Measurements from ENCODE around the gene ATRNL1. TPM values are rescaled to one million over a fixed set of nuclear protein-coding genes. Genes with fewer than 3 reads are reported as not detected.
"Not testable (repeated sequence)": the region's sequence is repeated elsewhere in the genome, so short reads cannot be mapped to it uniquely, and the experiment has no call there.

ATRNL1 gene
- total RNA-seq, 4 donors from 2014 or later, result 137 to 431 (median 202) TPM

DNA sequence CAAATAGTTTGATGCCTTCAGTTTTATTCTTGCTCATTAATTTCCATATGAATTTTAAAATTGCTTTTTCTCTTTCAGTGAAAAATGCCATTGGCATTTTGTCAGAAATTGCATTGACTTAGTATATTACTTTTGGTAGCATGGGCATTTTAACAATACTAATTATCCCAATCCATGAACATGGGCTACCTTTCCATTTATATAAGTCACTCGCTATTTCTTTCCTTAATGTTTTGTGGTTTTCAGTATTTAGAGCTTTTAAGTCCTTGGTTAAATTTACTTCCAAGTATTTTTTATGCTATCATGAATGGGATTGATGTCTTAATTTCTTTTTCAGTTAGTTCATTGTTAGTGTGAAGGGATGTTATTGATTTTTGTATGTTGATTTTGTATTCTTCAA is 297.4 kb downstream of the ATRNL1 start:
- intact Hi-C loops (cut with DNase I; ENCODE audit: low total_unique reads), result no loop called here
- TF ChIP-seq POLR2A (IDR thresholded peaks at IDR 0.05), result no peak
- TF ChIP-seq, protein P1, sequence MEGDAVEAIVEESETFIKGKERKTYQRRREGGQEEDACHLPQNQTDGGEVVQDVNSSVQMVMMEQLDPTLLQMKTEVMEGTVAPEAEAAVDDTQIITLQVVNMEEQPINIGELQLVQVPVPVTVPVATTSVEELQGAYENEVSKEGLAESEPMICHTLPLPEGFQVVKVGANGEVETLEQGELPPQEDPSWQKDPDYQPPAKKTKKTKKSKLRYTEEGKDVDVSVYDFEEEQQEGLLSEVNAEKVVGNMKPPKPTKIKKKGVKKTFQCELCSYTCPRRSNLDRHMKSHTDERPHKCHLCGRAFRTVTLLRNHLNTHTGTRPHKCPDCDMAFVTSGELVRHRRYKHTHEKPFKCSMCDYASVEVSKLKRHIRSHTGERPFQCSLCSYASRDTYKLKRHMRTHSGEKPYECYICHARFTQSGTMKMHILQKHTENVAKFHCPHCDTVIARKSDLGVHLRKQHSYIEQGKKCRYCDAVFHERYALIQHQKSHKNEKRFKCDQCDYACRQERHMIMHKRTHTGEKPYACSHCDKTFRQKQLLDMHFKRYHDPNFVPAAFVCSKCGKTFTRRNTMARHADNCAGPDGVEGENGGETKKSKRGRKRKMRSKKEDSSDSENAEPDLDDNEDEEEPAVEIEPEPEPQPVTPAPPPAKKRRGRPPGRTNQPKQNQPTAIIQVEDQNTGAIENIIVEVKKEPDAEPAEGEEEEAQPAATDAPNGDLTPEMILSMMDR (IDR thresholded peaks at IDR 0.05), result no peak
- H3K36me3 ChIP-seq, result no peaks in the 10 kb centered on the region
- no peaks in the 10 kb centered on the region for H3K27me3 ChIP-seq
- no peaks in the 10 kb centered on the region for H3K4me1 ChIP-seq
- DNase-seq, result no peak
- H3K9me3 ChIP-seq, result no peaks in the 10 kb centered on the region
- H3K4me3 ChIP-seq, result no peak overlapping the region
- no peak overlapping the region for H3K27ac ChIP-seq

DNA sequence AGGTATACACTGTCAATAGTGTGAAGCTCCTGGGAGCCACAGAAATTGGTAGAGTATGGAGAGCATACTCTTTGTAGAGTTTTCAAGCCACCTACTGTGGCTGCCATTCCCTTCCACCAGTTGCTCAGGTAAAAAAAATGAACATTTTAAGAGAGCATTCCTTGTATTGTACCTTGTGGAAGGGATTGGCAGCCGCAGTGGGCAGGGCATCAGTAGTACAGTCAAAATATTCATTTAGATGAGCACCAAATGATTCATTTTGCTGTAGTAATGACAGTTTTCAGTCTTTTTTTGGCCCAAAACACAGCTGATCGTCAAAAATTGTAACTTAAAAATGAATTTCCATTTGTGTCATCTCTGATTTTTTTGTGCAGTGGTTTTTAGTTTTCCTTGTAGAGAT is 304.9 kb downstream of the ATRNL1 start:
- Histone ChIP-seq H3K27ac (no peak overlapping the region), H3K9me3 (no peaks in the 10 kb centered on the region), H3K27me3 (no peaks in the 10 kb centered on the region), H3K36me3 (no peaks in the 10 kb centered on the region), H3K4me3 (no peak overlapping the region), H3K4me1 (no peaks in the 10 kb centered on the region)
- TF ChIP-seq, protein P1 (IDR thresholded peaks at IDR 0.05), result no peak
- TF ChIP-seq POLR2A (IDR thresholded peaks at IDR 0.05), result no peak
- no peak for DNase-seq
- intact Hi-C loops (cut with DNase I; ENCODE audit: low total_unique reads), result no loop called here

DNA sequence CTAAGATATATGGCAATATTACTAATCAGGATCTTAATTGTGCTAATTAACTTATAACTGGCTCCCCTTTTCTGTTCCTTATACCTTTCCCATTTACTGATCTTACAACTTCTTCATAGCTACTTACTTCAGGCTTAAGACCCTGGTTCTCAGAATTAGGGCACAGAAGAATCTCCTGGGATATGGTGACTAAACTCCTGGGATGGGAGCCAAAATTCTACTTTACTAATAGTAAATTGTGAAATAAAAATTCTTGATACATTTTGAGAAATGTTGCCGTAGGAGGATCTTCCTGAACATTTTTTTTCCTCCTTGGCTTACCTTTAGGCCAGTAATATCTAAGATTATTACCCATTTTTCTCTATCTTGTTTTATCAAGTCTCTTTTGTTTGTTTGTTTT is 309.5 kb downstream of the ATRNL1 start:
- Histone ChIP-seq H3K27me3 (no peaks in the 10 kb centered on the region), H3K27ac (no peak overlapping the region), H3K4me1 (no peaks in the 10 kb centered on the region), H3K4me3 (no peak overlapping the region), H3K9me3 (no peaks in the 10 kb centered on the region), H3K36me3 (no peaks in the 10 kb centered on the region)
- intact Hi-C loops (cut with DNase I; ENCODE audit: low total_unique reads), result no loop called here
- TF ChIP-seq, protein P1 (IDR thresholded peaks at IDR 0.05), result no peak
- TF ChIP-seq POLR2A (IDR thresholded peaks at IDR 0.05), result no peak
- DNase-seq, result no peak

DNA sequence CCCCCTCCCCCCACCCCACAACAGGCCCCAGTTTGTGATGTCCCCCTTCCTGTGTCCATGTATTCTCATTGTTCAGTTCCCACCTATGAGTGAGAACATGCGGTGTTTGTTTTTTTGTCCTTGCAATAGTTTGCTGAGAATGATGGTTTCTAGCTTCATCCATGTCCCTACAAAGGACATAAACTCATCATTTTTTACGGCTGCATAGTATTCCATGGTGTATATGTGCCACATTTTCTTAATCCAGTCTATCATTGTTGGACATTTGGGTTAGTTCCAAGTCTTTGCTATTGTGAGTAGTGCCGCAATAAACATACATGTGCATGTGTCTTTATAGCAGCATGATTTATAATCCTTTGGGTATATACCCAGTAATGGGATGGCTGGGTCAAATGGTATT is 312.7 kb downstream of the ATRNL1 start:
- H3K9me3 ChIP-seq; H3K27ac ChIP-seq; H3K27me3 ChIP-seq; H3K4me1 ChIP-seq; DNase-seq; intact Hi-C loops (cut with DNase I; ENCODE audit: low total_unique reads); H3K4me3 ChIP-seq; H3K36me3 ChIP-seq: not testable (repeated sequence)

DNA sequence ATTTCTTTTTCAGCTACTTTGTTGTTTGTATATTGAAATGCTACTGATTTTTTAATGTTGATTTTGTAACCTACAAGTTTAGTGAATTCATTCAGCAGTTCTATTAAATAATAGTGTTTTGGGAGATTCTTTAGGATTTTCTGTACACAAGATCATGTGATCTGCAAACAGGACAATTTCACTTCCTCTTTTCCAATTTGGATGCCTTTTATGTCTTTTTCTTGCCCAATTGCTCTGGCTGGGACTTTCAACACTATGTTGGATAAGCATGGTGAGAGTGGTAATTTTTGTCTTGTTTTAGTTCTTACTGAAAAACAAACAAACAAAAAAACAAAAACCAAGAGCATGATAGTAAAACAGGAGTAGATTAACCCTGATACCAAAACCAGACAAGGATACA is 316.2 kb downstream of the ATRNL1 start:
- no peaks in the 10 kb centered on the region for H3K36me3 ChIP-seq
- no peak for DNase-seq
- no peaks in the 10 kb centered on the region for H3K4me1 ChIP-seq
- TF ChIP-seq, protein P1 (IDR thresholded peaks at IDR 0.05), result no peak
- no peak for TF ChIP-seq POLR2A (IDR thresholded peaks at IDR 0.05)
- no peak overlapping the region for H3K27ac ChIP-seq
- intact Hi-C loops (cut with DNase I; ENCODE audit: low total_unique reads), result no loop called here
- H3K4me3 ChIP-seq, result no peak overlapping the region
- no peaks in the 10 kb centered on the region for H3K9me3 ChIP-seq
- no peaks in the 10 kb centered on the region for H3K27me3 ChIP-seq

DNA sequence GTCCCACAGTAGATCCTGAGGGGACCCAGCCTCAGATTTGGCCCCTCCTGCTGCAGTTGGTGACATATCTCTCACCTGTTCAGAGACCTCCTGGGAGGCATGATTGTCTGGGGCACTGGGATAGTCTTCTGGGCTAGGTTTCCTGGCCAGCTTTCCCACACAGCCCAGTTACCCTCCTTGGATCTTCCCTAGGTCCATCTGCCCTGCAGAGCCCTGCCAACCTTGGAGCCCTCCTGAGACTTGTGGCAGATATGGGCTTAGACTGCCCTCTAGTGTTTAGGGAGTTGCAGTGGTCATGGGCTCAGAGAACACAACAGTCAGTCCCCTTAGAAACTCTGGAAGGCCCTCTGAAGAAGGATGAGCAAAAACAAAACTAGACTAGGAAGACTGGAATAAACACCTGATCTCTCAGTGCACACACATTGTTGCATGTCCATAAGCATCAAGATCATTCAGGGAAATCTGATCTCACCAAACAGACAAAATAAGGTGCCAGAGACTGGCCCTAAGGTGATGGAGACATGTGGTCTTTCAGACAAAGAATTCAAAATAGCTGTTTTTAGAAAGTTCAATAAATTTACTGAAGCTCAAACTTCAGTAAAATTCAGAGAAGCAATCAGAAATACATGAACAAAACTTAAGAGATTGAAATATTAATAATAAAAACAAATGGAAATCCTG is 324.6 kb downstream of the ATRNL1 start:
- Histone ChIP-seq H3K4me3 (no peak overlapping the region), H3K27ac (no peak overlapping the region), H3K9me3 (no peaks in the 10 kb centered on the region), H3K36me3 (no peaks in the 10 kb centered on the region), H3K4me1 (no peaks in the 10 kb centered on the region), H3K27me3 (no peaks in the 10 kb centered on the region)
- no peak for DNase-seq
- intact Hi-C loops (cut with DNase I; ENCODE audit: low total_unique reads), result no loop called here
- no peak for TF ChIP-seq POLR2A (IDR thresholded peaks at IDR 0.05)
- TF ChIP-seq, protein P1 (IDR thresholded peaks at IDR 0.05), result no peak
